ENCODE measurements around the gene DDX31.

DNA sequence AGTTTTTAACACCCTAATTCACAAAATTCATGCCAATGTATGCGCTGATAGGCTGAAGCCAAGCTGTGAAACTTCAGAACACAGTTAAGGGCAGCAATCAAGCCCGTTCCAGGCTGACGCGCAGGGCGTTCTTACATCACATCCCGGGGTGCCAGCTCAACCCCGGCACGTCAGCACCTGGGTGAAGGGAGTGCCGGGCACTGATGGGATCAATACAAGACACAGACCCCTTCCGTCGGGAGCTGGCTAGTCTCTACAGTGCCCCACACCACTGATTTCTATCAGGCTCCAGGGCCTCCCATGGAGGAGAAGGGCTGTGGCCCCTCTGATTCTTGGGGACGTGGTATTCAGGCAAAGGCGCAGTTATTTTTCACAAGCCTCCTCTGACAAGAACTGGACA, 75.4 kb downstream of the DDX31 start:
- TF ChIP-seq CTCF (IDR thresholded peaks at IDR 0.05) (no peak), POLR2A (IDR thresholded peaks at IDR 0.05) (no peak)
